GOT3 (cell line): ENCODE data around the gene ROMO1.
"Not testable (repeated sequence)": the region's sequence is repeated elsewhere in the genome, so short reads cannot be mapped to it uniquely, and the experiment has no call there.

Experiments used
- DNase-seq: peaks from one replicate; lab custom pipeline; 2025; ENCODE audit warnings: mixed read lengths; lab: John Stamatoyannopoulos, UW

The ROMO1 gene

GRCh38 chr20:35730583-35731468 lies 31.6 kb downstream of the ROMO1 start:
- DNase-seq, result no peak

- no peak for DNase-seq
Measured at GRCh38 chr20:35731469-35731788, 32.2 kb downstream of the ROMO1 start.

- DNase-seq, result no peak
Measured at GRCh38 chr20:35731862-35732643, 32.8 kb downstream of the ROMO1 start.

- no peak for DNase-seq
Measured at GRCh38 chr20:35732644-35732982, 33.4 kb downstream of the ROMO1 start.

GRCh38 chr20:35734374-35734773 lies 35.2 kb downstream of the ROMO1 start:
- no peak for DNase-seq

DNA sequence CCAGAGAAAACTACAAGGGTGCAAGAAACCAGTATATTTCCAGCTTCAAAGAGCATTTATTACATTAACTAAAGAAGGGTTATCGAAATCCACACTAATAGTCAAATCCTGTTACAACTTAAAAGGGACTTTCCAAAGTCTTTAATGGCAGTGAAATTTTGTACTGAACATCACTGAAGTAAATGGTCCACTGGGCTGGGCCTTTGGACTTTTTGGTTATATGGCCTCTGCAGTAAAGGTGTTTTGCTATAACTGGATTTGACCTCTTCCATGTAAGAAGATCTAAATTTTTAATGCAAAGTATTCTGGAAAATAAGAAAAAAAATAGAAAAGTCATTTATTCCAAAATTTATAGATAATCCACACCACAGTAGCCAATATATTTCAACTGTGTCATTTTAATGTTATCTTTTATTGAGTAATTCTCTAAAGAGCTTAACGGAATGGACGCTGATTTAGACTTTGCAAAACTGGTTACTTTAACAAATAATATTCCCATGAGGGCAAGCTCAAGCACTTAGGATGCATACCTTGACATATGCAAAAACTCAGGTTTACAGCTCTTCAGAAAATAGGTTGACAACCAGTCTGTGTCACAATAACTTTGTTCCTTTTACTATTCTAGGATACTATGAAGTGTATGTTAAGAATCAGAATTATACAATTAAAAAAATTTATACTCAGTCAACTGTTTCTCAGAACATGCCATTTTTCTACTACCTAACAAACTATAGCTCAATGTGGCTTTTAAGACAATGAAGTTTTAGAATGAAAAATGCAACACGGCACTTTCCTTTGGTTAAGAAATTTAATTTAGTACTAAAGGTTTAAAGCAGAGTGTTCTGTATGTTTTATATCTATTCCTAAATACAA lies 35.8 kb downstream of the ROMO1 start:
- no peak for DNase-seq

GRCh38 chr20:35735826-35736470 lies 36.7 kb downstream of the ROMO1 start:
- no peak for DNase-seq

DNA sequence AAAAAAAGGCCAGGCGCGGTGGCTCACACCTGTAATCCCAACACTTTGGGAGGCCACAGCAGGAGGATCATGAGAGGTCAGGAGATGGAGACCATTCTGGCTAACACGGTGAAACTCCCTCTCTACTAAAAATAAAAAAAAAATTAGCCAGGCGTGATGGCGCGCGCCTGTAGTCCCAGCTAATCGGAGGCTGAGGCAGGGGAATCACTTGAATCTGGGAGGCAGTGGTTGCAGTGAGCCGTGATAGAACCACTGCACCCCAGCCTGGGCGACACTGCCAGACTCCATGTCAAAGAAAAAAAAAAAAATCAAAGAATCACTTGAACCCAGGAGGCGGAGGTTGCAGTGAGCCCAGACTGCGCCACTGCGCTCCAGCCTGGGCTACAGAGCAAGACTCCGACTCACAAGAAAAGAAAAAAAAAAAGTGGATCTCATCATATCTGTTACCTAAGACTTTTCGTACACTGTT lies 38.7 kb downstream of the ROMO1 start:
- no peak for DNase-seq

DNA sequence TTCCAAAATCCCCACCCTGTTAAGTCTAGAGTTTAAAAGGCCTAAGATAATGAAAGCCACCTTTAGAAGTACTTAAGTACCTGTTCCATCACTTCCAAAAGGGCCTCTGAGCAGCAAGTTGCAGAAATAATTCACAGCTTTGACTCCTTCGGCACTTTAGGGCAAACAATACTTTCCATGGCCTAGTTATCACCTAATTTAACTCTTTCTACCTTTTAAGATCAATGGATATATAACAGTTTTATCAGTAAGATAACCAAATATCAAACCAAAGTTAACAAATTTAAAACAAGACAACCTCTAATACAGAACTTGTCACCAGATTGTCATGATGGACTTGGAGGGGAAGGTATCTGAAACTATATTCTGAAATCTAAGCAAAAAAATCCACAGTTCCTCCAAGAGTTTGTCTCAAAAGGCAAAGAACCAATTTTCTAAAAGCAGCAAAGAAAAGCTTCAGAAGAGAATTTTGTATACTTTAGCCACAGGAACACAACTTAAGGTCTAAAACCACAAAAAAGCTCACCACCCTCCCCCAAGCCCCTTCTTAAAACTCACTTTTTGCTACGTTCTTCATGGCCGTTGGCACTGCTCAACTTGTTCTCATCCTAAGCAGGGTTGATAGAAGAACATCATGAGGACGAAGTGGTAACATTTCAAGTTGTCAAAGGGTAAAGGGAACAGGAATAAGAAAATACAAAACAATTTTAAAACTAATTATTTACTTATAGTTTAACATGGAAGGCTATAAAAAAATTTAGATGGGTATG lies 39.4 kb downstream of the ROMO1 start:
- DNase-seq, result no peak

DNA sequence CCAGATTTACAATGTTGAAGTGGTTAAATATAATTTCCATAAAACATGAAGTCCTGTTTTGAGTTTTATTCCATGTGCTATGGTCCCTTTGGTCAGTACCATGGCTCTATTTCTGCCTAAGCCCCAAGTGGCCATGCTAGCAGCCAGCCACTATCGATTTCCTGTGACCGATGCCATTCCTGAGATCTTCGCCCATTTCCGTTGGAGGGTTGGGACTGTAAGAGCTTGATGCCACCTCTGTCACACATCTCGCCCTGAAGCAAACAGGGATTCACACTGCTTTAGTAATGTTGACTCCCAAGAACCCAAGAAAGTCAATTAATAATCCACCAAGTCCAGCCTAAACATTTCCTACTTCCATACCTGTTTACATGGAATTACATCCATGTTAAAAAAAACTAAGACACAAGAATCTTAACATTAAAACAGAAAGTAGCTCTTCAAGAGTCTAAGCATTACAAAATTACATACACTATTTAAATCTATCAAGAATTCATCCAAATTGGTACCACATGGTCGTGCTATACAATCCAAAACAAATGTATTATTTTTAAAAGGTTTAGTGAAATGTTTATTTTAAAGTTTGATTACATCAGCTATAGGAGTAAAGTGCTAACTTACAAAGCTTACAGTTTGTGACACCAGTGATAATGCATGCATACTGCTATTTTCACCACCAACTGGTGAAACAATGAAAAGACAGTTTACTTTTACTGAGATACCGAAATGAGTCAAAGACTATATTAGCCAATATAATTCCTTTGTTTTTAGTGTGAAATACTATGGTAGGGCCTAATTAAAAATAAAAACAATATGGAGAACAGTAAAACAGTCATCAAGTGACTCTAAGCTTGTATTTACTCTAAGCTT lies 40.3 kb downstream of the ROMO1 start:
- no peak for DNase-seq

DNA sequence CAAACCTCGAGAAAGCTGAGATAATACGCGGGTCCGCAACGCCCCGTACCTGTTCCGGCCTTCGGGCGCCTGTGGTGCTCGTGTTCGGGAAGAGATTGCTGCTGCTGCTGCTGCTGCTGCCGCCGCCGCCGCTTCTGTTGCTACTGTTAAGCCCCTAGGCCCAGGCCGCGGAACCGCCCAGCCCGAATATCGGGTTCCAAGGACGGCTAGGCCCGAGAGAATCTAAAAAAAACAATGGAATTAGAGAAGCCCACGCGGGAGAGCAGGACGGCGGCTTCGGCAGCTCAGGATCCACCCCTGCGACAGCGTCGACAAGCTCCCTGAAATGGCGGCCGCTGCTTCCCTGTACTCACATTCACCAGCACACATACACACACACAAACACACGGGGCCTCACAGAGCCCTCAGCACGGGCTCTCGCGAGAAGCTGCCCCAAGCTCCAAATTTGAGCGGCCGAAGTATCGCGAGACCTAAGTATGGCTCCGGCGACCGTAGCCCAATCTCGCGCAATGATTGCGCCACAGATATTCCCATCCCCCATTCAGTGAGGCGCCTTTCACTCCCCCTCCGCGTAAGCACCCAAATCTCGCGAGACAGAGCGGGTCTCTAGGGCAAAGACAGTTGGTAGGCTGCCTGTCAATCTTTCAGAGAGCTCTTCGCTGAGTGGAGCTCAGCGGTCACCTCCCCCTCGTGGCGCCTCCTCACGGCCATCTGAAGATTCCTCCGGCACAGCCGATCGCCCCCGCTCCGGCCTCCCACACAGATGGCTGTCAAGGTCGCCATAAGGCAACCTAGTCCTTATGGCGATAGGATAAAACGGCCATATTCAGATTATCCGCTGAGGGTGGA lies 42.9 kb downstream of the ROMO1 start, which contains the start of gene RBM39:
Gene RBM39, minus strand, starts transcription at position 369 of the 849 bp plus-strand sequence. CDS start 1,386 bp downstream, outside the sequence.
- peak; percentile 99 for DNase-seq

GRCh38 chr20:35742741-35743523 lies 43.7 kb downstream of the ROMO1 start:
- DNase-seq, result no peak

DNA sequence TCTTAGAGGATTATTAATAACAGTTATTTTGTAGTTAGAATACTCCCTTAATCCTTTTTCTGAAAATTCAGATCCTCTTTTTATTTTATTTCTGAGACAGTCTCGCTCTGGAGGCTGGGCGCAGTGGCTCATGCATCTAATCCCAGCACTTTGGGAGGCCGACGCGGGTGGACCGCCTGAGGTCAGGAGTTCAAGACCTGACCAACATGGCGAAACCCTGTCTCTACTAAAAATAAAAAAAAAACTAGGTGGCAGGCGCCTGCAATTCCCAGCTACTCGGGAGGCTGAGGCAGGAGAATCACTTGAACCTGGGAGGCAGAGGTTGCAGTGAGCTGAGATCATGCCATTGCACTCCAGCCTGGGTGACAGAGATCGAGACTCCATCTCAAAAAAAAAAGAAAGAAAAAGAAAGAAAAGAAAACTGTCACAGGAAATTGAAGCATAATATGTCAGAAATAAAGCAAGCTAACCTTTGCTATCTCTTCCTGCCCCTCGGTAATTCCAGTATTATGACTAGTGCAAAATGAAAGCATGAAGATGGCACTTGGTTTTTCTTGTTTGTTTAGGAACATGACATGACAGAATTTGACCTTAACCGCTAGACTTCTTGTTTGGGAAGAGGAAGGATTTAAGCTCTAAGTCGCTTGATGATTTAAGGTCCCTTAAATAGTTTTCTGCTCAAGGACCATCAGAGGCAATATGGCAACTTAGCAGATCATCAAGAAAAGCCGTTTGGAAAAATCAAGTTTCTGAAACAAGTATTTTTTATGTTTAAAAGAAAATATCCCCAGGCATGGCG lies 44.7 kb downstream of the ROMO1 start:
- DNase-seq, result no peak

- not testable (repeated sequence) for DNase-seq
Measured at GRCh38 chr20:35744492-35744841, 45.3 kb downstream of the ROMO1 start.
